ENCODE data around the gene UXS1.

The UXS1 gene

GRCh38 chr2:106080959-106081358, 113.1 kb downstream of the UXS1 start:
- DNase-seq (ENCODE audit: low spot score) = no peak

- DNase-seq (ENCODE audit: low spot score) = no peak
Observed at GRCh38 chr2:106078096-106078495, 116.0 kb downstream of the UXS1 start.

- DNase-seq (ENCODE audit: low spot score) = no peak
Observed at GRCh38 chr2:106076941-106077340, 117.2 kb downstream of the UXS1 start.

- no peak for DNase-seq (ENCODE audit: low spot score)
Observed at GRCh38 chr2:106075048-106075447, 119.1 kb downstream of the UXS1 start.

DNA sequence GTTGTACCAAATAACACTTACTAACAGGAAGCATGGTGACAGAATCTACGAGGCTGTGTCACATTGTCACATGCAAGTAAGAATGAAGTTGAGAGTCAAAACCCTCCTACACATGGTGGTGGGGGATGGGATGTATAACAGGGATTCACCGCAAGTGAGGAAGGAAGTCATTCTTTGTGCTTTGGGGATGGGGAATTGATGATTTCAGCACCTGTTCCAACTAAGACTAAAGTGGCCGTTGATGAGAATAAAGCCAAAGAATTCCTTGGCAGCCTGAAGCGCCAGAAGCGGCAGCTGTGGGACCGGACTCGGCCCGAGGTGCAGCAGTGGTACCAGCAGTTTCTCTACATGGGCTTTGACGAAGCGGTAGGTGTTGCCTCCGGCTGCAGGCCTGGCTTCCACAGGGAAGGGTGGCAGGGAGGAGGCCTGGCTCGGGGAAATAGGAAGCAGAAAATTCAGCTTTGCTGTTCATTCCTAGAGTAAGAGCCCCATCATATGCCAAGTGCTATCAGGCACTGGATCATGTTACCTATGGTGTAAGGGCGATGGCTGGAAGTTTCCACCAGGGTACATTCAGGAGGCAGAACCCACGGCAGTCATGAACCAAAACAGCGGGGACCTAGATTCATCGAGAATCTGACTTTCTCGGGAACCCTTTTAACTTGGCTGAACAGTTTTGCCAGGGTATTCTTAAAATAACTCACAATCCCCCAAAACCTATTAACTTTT, 120.3 kb downstream of the UXS1 start:
- no peak for DNase-seq (ENCODE audit: low spot score)

GRCh38 chr2:106070181-106070580, 123.9 kb downstream of the UXS1 start:
- no peak for DNase-seq (ENCODE audit: low spot score)

DNA sequence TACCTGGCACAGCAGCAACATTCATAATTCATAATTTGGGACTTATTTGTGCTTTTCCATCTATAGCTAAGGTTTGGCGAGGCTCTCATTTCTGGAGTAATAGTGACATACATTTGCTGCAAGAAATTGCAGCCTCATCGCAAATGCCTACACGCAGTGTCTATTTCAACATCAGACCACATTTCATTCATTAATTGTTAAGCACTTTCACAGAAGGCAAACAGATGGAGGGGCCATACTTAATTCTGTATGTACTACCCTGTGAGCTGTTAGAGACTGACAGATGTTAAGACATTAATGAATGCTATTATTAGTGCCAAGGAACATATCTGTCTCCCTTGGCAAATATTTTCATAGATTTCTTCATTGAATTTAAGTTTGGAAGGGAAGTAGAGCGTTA, 125.7 kb downstream of the UXS1 start:
- DNase-seq (ENCODE audit: low spot score) = no peak

DNA sequence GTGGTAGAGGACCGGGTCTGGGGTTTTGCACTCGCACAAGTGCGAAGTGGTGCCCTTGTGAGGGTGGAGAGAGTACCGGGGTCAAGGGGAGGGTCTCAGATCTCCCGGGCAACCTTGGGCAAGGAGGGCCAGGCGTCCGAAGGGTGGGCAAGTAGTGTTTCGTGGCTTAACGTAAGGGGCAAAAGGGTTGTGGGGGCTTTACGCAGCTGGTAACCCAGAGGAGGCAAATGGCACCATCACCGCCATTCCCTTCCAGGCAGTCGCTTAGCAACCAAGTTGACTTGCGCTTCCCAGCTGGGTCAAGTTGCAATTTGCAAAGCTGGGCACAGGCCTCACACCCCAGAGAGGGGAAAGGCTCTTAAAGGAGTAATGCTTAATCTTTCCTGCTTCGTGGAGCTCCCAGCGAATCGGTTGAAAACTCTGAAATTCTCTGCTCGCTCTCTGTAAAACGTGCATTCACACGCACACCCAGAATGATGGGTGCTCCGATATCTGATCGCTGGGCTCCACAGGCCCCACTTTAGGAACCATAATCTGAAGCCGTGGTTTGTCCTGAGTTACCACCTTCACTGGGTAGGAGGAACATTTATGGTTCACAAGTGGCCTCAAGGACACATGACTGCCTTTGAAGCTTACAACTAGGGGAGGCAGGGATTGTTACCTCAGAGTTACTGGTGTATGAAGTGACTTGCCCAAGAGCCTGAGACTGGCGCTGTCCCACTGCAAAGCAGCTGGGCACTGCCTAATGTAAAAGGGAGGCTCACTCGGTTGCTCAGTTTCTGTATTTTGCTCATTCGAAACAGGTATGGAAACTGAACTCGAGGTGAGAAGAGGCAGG, 127.9 kb downstream of the UXS1 start:
- DNase-seq (ENCODE audit: low spot score) = no peak

DNA sequence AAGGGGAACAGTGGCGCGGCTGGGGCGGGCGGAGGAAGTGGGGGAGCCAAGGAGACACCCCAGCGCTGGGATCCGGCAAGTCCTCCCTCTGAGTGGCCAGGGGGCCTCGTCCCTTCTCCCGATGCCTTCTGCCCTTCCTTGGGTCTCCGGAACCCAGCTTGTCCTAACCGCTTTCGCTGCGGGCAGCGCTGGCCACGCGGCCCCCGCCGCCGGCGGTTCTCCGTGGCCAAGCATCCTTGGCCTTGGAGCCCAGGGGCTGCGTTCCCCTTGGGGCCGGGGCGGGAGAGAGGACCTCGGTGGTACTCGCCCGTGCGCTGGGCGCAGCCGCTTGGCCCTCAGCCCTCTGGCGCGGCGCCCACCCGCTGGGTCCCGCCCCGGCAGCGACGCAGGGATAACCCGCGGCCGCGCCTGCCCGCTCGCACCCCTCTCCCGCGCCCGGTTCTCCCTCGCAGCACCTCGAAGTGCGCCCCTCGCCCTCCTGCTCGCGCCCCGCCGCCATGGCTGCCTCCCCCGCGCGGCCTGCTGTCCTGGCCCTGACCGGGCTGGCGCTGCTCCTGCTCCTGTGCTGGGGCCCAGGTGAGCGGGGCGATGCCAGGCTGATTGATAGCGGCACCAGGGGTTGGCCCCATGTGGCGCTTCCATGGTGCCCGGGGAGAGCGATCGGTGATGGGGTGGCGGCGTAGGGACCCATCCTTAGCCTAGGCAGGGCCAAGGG, 128.7 kb downstream of the UXS1 start:
- no peak for DNase-seq (ENCODE audit: low spot score)

DNA sequence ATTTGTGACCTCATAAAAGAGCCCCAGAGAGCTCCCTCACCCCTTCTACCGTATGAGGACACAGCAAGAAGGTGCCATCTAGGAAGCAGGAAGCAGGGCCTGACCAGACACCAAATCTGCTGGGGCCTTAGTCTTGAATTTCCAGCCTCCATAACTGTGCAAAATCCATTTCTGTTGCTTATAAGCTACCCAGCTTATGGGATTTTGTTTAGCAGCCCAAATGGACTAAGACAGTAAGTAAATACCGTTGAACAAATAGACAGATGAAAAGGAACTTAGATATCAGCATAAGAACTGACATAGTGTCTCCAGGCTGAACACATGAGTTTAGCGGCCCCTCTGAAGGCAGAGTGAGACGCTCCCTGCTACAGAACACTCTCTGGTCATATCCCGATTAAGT, 130.9 kb downstream of the UXS1 start:
- DNase-seq (ENCODE audit: low spot score) = no peak

GRCh38 chr2:106062627-106063026, 131.5 kb downstream of the UXS1 start:
- no peak for DNase-seq (ENCODE audit: low spot score)

DNA sequence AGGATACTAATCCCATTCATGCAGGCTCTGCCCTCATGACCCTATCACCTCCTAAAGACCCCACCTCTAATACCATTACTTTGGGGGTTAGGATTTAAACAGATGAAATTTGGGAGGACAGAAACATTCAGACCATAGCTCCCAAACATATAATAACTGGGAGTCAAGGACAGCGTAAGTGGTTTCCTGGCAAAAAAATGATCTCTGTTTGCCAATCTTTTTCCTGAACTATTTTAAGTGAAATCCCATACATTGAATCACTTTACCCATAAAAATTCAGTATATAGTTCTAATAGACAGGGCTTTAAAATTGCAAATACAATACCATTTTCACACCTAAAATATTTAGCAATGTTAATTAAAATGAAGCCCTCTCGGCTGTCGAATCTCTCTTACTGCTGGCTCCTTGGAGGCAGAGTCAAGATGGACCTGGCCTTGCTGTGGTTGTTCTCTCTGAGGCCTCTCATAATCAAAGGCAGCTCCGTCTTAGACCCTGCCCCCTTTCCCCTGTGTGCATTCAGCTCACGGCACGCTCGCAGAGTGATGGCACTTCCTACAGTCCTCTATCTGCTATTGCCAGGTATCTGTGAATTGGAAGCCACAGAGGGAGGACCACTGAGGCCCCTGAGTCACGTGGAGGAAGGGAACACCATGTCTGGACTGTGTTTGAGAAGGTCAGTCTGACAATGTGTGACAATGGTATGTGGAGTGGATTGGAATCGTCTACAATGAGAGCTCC, 132.3 kb downstream of the UXS1 start:
- no peak for DNase-seq (ENCODE audit: low spot score)

GRCh38 chr2:106059416-106060065, 134.6 kb downstream of the UXS1 start:
- no peak for DNase-seq (ENCODE audit: low spot score)

DNA sequence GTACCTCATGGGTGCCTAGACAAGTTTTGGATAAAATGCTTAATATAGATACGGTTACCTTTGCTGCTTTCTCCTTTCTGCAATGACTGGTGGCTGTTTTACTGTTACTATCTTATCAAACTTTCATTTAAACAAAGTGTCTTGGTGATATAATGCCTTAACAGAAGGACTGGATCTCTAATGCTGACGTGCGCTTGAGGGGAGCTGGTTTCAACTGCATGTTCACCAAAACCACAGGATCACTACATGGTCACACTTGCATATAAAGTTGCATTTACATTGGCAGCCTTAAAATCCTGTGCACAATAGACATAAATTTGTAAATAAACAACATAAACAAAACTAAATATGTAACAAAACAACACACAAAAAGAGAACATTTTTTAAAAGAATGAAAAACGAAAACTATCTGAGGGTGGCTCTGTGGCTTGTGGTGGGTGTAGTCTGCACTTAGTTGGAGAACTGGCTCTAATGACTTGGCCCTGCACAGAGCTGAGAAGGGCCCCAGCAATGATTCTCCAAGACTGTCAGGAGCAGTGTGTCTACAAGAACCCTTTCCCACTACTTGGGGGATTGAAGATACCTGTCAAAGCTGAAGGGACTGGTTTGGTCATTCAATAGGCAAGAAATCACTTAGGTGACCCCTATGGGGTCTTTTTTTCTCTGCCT, 135.5 kb downstream of the UXS1 start:
- DNase-seq (ENCODE audit: low spot score) = no peak

- no peak for DNase-seq (ENCODE audit: low spot score)
Observed at GRCh38 chr2:106057206-106057605, 136.9 kb downstream of the UXS1 start.

DNA sequence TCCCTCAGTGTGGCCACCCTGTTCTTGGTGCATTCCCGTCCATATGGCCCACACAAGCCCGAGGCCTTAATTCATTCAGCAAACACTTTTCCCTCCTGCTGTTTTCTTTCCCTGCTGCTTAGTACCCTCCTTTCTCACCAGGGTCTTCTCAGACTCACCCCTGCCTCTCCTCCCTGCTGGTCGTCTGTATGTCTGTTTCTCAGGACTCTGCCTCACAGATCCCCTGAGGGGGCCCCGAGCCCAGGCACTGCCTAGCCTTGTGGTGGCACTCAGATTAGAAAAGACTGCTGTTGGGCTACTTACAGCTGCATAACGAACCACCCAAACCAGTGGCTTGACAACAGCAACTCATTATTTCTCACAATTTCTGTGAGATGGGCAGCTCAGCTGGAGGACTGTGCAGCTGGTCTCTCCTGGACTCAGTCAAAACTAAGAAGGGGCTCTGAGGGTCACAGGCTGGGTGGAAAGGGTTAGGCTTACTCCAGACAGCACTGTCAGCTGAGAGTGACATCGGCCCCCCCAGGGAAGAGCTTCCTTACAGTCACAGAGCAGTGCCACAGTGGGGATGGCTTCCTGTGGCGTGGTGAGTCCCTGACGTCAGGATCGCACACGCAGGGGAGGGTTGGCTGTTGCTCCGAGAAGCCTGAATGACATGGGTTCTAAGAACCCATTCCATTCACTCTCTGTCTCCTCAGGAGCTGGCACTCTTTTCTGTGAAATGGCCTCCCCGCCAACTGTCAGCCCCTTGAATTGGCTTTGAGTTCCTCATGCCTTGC, 139.0 kb downstream of the UXS1 start:
- DNase-seq (ENCODE audit: low spot score) = no peak

DNA sequence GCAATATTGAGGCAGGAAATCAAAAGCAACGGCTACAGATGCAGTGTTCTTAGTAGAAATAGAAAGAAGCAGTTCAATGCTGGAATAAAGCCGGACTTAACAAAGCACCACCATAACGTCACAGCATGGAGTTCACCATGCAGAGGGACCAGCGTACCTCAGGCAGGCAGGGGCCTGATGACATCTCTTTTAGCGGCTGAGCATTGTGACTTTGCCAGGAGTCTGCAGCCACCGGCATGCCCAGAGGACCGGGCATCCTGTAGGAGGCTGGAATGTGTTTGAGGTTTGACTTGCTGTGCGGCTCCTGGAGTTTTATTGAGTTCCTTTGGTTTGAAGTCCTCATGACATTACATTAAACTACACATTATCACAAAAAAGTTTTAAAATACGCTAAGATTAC, 139.8 kb downstream of the UXS1 start:
- no peak for DNase-seq (ENCODE audit: low spot score)

- DNase-seq (ENCODE audit: low spot score) = no peak
Observed at GRCh38 chr2:106053581-106053980, 140.5 kb downstream of the UXS1 start.

DNA sequence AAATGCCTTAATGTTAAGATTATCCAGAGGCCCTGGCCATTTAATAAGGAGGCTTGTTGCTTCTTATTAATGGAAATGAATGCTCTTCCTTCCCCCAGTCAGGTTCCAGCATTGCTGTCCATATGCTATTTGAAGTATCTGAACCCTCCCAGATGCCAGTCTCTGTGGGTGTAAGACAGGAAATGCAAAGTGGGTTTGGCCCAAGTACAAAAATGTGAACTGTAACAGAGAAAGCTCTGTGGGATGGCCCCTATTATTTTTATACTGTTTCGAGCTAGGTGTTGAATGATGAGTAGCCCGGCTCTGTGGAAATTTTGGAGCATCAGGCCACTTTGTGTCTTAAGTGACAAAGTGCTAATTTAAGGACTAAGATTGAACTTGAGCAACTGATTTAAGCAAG, 141.0 kb downstream of the UXS1 start:
- DNase-seq (ENCODE audit: low spot score) = no peak

DNA sequence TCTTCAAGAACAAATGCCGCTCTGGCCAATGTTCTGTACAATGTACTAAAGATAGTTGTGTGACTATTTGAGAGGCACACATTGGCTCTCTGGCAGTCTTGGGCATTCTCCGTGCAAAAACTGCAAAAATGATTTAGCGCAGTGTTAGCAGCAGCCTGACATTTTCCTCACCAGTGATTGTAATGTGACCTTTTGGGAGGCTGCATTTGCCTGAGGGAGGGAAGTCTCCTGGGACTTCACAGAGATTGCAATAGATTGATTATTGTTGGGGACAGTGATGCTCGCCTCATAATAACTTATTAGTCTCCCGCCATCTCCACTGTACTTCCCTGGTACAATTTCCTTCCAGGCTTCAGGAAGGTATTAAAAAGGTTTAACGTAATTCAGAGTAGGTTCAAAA, 149.2 kb downstream of the UXS1 start:
- DNase-seq (ENCODE audit: low spot score) = no peak

Measured in germinal center (tissue), 1 donor.